ENCODE data around the gene CABYR.

DNA sequence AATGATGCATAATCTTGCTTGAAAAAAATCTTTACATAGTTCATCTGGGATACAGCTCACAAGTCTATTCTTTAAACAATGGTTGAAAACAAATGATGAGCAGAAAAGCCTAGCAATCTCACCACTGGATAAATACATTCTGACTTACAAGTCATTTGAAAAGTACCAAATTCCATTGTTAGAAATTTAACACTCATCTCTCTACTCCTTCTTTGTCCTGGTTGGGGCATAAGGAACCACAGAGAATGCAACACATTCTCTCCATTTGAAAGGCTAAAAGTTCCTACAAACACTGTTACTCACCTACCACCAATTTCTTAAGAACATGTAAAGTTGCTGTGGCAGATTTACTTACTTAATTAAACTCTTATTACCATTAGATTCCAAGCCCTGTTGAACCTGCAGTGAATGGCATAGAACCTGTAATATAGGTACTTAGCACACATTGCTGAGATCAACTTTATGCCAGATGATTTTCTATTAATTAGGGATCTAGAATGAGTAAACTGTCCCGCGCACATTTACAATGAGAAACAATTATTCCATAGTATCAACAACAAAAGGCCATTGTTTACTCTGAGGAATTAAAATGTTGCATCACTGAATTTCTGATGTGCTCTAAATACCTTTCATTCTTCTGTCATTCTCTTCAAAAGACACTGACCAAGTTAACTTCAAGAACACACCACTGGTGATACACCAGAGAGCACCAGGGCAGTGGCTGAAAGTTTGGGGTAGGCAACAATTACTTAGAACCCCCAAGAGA, 69.6 kb downstream of the CABYR start:
- TF ChIP-seq CTCF (IDR thresholded peaks at IDR 0.05) (no peak), ZFX (IDR thresholded peaks at IDR 0.05; ENCODE audit: borderline replicate concordance) (no peak)

All from 22Rv1 (cell line).